Measurements from ENCODE around the gene MTFR1L.

The MTFR1L gene

DNA sequence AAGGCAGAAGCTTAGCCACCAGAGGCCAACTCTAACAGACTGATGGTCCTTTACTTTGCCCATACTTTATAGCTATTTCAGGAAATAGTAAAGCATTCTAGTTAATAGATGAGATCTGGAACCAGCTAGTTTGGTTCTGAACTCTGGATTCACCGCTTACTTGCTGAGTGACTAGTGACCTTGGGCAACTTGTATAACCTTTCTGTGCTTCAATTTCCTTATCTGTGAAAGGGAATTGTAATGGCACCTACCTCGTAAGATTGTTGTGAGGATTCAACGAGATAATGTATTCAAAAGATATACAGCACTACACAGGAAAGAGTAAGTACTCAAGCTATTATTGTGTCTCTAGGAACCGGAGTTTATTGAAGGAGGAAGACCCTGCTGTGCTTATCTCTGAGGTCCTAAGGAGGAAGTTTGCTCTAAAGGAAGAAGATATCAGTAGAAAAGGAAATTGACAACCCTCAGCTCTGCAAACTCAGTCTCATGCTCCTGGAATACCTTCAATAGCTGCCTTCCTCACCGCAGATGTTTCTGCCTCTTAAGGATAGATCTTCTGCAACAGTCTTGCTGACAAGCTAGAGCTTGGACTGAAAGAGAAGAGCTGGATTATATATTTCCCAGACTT, 11.9 kb downstream of the MTFR1L start:
- no peak overlapping the region for H3K27ac ChIP-seq
- no peaks in the 10 kb centered on the region for H3K9me3 ChIP-seq (ENCODE audit: severe bottlenecking)
- DNase-seq = no peak
- H3K4me3 ChIP-seq (ENCODE audit: low read depth, low read length) = no peak overlapping the region
- TF ChIP-seq, protein P1, sequence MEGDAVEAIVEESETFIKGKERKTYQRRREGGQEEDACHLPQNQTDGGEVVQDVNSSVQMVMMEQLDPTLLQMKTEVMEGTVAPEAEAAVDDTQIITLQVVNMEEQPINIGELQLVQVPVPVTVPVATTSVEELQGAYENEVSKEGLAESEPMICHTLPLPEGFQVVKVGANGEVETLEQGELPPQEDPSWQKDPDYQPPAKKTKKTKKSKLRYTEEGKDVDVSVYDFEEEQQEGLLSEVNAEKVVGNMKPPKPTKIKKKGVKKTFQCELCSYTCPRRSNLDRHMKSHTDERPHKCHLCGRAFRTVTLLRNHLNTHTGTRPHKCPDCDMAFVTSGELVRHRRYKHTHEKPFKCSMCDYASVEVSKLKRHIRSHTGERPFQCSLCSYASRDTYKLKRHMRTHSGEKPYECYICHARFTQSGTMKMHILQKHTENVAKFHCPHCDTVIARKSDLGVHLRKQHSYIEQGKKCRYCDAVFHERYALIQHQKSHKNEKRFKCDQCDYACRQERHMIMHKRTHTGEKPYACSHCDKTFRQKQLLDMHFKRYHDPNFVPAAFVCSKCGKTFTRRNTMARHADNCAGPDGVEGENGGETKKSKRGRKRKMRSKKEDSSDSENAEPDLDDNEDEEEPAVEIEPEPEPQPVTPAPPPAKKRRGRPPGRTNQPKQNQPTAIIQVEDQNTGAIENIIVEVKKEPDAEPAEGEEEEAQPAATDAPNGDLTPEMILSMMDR (IDR thresholded peaks at IDR 0.05; ENCODE audit: low read depth, low read length) = no peak
- H3K36me3 ChIP-seq = peaks cover 96% of the 10 kb centered on the region
- no peaks in the 10 kb centered on the region for H3K27me3 ChIP-seq (ENCODE audit: insufficient read depth, low read depth, severe bottlenecking)

- TF ChIP-seq, protein P1 (IDR thresholded peaks at IDR 0.05; ENCODE audit: low read depth, low read length) = no peak
- Histone ChIP-seq H3K27ac (no peak overlapping the region), H3K4me3 (ENCODE audit: low read depth, low read length) (no peak overlapping the region), H3K36me3 (peaks cover 93% of the 10 kb centered on the region), H3K27me3 (ENCODE audit: insufficient read depth, low read depth, severe bottlenecking) (no peaks in the 10 kb centered on the region), H3K9me3 (ENCODE audit: severe bottlenecking) (no peaks in the 10 kb centered on the region)
- DNase-seq = no peak
These were observed 12.7 kb downstream of the MTFR1L start for GRCh38 chr1:25832336-25833037.

DNA sequence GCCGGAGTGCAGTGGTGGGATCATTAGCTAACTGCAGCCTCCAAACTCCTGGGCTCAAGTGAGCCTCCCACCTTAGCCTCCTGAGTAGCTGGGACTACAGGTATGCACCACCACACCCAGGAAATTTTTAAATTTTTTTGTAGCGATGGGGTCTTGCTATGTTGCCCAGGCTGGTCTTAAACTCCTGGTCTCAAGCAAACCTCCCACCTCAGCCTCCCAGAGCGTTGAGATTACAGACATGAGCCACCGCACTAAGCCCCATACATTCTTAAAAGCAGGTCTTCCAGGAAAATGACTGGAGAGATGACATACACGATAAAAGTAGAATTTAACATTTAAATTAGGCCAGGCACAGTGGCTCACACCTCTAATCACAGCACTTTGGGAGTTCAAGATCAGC, 13.4 kb downstream of the MTFR1L start:
- DNase-seq = no peak
- TF ChIP-seq, protein P1 (IDR thresholded peaks at IDR 0.05; ENCODE audit: low read depth, low read length) = no peak
- H3K9me3 ChIP-seq (ENCODE audit: severe bottlenecking) = no peaks in the 10 kb centered on the region
- peaks cover 87% of the 10 kb centered on the region for H3K36me3 ChIP-seq
- H3K27ac ChIP-seq = no peak overlapping the region
- no peaks in the 10 kb centered on the region for H3K27me3 ChIP-seq (ENCODE audit: insufficient read depth, low read depth, severe bottlenecking)
- no peak overlapping the region for H3K4me3 ChIP-seq (ENCODE audit: low read depth, low read length)

- Histone ChIP-seq H3K4me3 (ENCODE audit: low read depth, low read length) (no peak overlapping the region), H3K9me3 (ENCODE audit: severe bottlenecking) (no peaks in the 10 kb centered on the region), H3K36me3 (peaks cover 69% of the 10 kb centered on the region), H3K27me3 (ENCODE audit: insufficient read depth, low read depth, severe bottlenecking) (no peaks in the 10 kb centered on the region), H3K27ac (no peak overlapping the region)
- TF ChIP-seq, protein P1 (IDR thresholded peaks at IDR 0.05; ENCODE audit: low read depth, low read length) = no peak
- DNase-seq = no peak
These were observed 15.1 kb downstream of the MTFR1L start for GRCh38 chr1:25834894-25835293.

GRCh38 chr1:25836695-25837094, 16.9 kb downstream of the MTFR1L start:
- no peak for DNase-seq
- H3K36me3 ChIP-seq = peaks cover 51% of the 10 kb centered on the region
- TF ChIP-seq, protein P1 (IDR thresholded peaks at IDR 0.05; ENCODE audit: low read depth, low read length) = no peak
- H3K4me3 ChIP-seq (ENCODE audit: low read depth, low read length) = no peak overlapping the region
- no peak overlapping the region for H3K27ac ChIP-seq
- H3K9me3 ChIP-seq (ENCODE audit: severe bottlenecking) = no peaks in the 10 kb centered on the region
- no peaks in the 10 kb centered on the region for H3K27me3 ChIP-seq (ENCODE audit: insufficient read depth, low read depth, severe bottlenecking)
